ENCODE measurements around the gene NHLRC2. TPM values are rescaled to one million over a fixed set of nuclear protein-coding genes. Genes with fewer than 3 reads are reported as not detected.

NHLRC2 gene

GRCh38 chr10:113961182-113962031 is 106.9 kb downstream of the NHLRC2 start:
- Histone ChIP-seq H3K36me3 (ENCODE audit: control insufficient read depth, insufficient read depth, low read length) (no peaks in the 10 kb centered on the region), H2AK5ac (ENCODE audit: low read length) (no peak overlapping the region), H3K9ac (ENCODE audit: low read length) (no peak overlapping the region), H3K18ac (ENCODE audit: low read length) (no peak overlapping the region), H4K8ac (ENCODE audit: low read depth, low read length) (no peak overlapping the region), H3K56ac (ENCODE audit: low read length) (no peak overlapping the region), H3K23ac (ENCODE audit: low read length) (no peak overlapping the region), H3K4ac (ENCODE audit: low read depth, low read length) (no peak overlapping the region), H3K4me3 (ENCODE audit: low read length) (no peak overlapping the region), H3K79me2 (ENCODE audit: control insufficient read depth, insufficient read depth, low read length) (no peaks in the 10 kb centered on the region), H3K79me1 (ENCODE audit: low read length) (no peaks in the 10 kb centered on the region), H2BK15ac (replicated peaks; ENCODE audit: low read depth) (no peak overlapping the region), H3K27ac (ENCODE audit: low read depth, low read length) (no peak overlapping the region), H2BK120ac (ENCODE audit: low read depth, low read length) (no peak overlapping the region), H3K27me3 (ENCODE audit: insufficient read depth, low read length, poor library complexity) (no peaks in the 10 kb centered on the region), H2BK5ac (ENCODE audit: low read length) (no peak overlapping the region), H3K4me1 (ENCODE audit: control insufficient read depth, low read depth, low read length) (peaks cover 3% of the 10 kb centered on the region), H3K4me2 (ENCODE audit: low read length) (no peak overlapping the region), H4K5ac (ENCODE audit: low read length) (no peak overlapping the region)
- WGBS (ENCODE audit: extremely low coverage, insufficient coverage, low lambda C conversion rate) = no CpG with 5 or more reads among the region's 14 CpGs
- peak; percentile 28 for DNase-seq

- H3K4me3 ChIP-seq (ENCODE audit: low read length) = no peak overlapping the region
- H3K36me3 ChIP-seq (ENCODE audit: control insufficient read depth, insufficient read depth, low read length) = no peaks in the 10 kb centered on the region
- no peak overlapping the region for H4K5ac ChIP-seq (ENCODE audit: low read length)
- no peak overlapping the region for H2BK120ac ChIP-seq (ENCODE audit: low read depth, low read length)
- no peak overlapping the region for H3K18ac ChIP-seq (ENCODE audit: low read length)
- H2BK5ac ChIP-seq (ENCODE audit: low read length) = no peak overlapping the region
- no CpG with 5 or more reads among the region's 2 CpGs for WGBS (ENCODE audit: extremely low coverage, insufficient coverage, low lambda C conversion rate)
- no peak overlapping the region for H3K23ac ChIP-seq (ENCODE audit: low read length)
- no peak overlapping the region for H2AK5ac ChIP-seq (ENCODE audit: low read length)
- H3K4me1 ChIP-seq (ENCODE audit: control insufficient read depth, low read depth, low read length) = peaks cover 3% of the 10 kb centered on the region
- no peak overlapping the region for H3K4me2 ChIP-seq (ENCODE audit: low read length)
- DNase-seq = no peak
- H3K9ac ChIP-seq (ENCODE audit: low read length) = no peak overlapping the region
- no peak overlapping the region for H3K4ac ChIP-seq (ENCODE audit: low read depth, low read length)
- H3K56ac ChIP-seq (ENCODE audit: low read length) = no peak overlapping the region
- no peak overlapping the region for H3K27ac ChIP-seq (ENCODE audit: low read depth, low read length)
- H3K79me2 ChIP-seq (ENCODE audit: control insufficient read depth, insufficient read depth, low read length) = no peaks in the 10 kb centered on the region
- no peaks in the 10 kb centered on the region for H3K27me3 ChIP-seq (ENCODE audit: insufficient read depth, low read length, poor library complexity)
- H2BK15ac ChIP-seq (replicated peaks; ENCODE audit: low read depth) = no peak overlapping the region
- H4K8ac ChIP-seq (ENCODE audit: low read depth, low read length) = no peak overlapping the region
- no peaks in the 10 kb centered on the region for H3K79me1 ChIP-seq (ENCODE audit: low read length)
Observed at GRCh38 chr10:113965077-113965476, 110.6 kb downstream of the NHLRC2 start.

GRCh38 chr10:113965683-113966082 is 111.2 kb downstream of the NHLRC2 start:
- Histone ChIP-seq H3K23ac (ENCODE audit: low read length) (no peak overlapping the region), H4K5ac (ENCODE audit: low read length) (no peak overlapping the region), H4K8ac (ENCODE audit: low read depth, low read length) (no peak overlapping the region), H3K27me3 (ENCODE audit: insufficient read depth, low read length, poor library complexity) (no peaks in the 10 kb centered on the region), H2BK15ac (replicated peaks; ENCODE audit: low read depth) (no peak overlapping the region), H3K4me1 (ENCODE audit: control insufficient read depth, low read depth, low read length) (peaks cover 3% of the 10 kb centered on the region), H3K79me2 (ENCODE audit: control insufficient read depth, insufficient read depth, low read length) (no peaks in the 10 kb centered on the region), H3K4me2 (ENCODE audit: low read length) (no peak overlapping the region), H3K4me3 (ENCODE audit: low read length) (no peak overlapping the region), H3K36me3 (ENCODE audit: control insufficient read depth, insufficient read depth, low read length) (no peaks in the 10 kb centered on the region), H3K4ac (ENCODE audit: low read depth, low read length) (no peak overlapping the region), H2AK5ac (ENCODE audit: low read length) (no peak overlapping the region), H2BK5ac (ENCODE audit: low read length) (no peak overlapping the region), H3K9ac (ENCODE audit: low read length) (no peak overlapping the region), H3K18ac (ENCODE audit: low read length) (no peak overlapping the region), H3K56ac (ENCODE audit: low read length) (no peak overlapping the region), H2BK120ac (ENCODE audit: low read depth, low read length) (no peak overlapping the region), H3K79me1 (ENCODE audit: low read length) (no peaks in the 10 kb centered on the region), H3K27ac (ENCODE audit: low read depth, low read length) (no peak overlapping the region)
- no peak for DNase-seq
- WGBS (ENCODE audit: extremely low coverage, insufficient coverage, low lambda C conversion rate) = no CpG with 5 or more reads among the region's 5 CpGs

Small RNA genes within 50 kb of the gene (small RNA-seq; reads per million reads assigned to genes)
- gene RF00560 (ENCODE audit: insufficient read depth) = not detected
